Endothelial cell of umbilical vein (primary cell): ENCODE measurements around the gene ZBTB22.

ENCODE experiments used
- EZH2 ChIP-seq: IDR thresholded peaks from 2 replicates; pipeline ENCODE4 v1.6.1; 2012; ENCODE audit warnings: borderline replicate concordance, low read depth, mild to moderate bottlenecking, moderate library complexity, low read length, inconsistent platforms; ENCODE audit not compliant: severe bottlenecking
- GATA2 ChIP-seq: IDR thresholded peaks from 2 replicates; pipeline ENCODE4 v1.7.0; 2011; ENCODE audit warnings: low read depth, mild to moderate bottlenecking, moderate library complexity, mixed read lengths, low read length; ENCODE audit not compliant: insufficient read length, insufficient read depth
- JUN ChIP-seq: IDR thresholded peaks from 2 replicates; pipeline ENCODE4 v1.6.1; 2011; ENCODE audit warnings: borderline replicate concordance, low read depth; ENCODE audit not compliant: insufficient read length, insufficient read depth
- POLR2A ChIP-seq: IDR thresholded peaks from 2 replicates; pipeline ENCODE4 v1.6.1; 2012; ENCODE audit warnings: low read depth, mild to moderate bottlenecking, control low read depth, low read length
- TF ChIP-seq, protein P1 (sequence below), 2 donors: IDR thresholded peaks; 1 replicate in 1 of 2; 2 replicates in 1 of 2; pipeline ENCODE4 v1.5.1; 2011; ENCODE audit warnings: low read length in 2 of 2, mild to moderate bottlenecking in 2 of 2, moderate library complexity in 2 of 2, control low read depth in 1 of 2, inconsistent platforms in 1 of 2, low read depth in 1 of 2; ENCODE audit not compliant: insufficient read depth in 1 of 2; ENCODE audit errors: extremely low read depth in 1 of 2
- TF ChIP-seq, protein P2 (sequence below): IDR thresholded peaks from 2 replicates; pipeline ENCODE4 v1.6.1; 2011; ENCODE audit not compliant: insufficient read depth, insufficient read length

DNA sequence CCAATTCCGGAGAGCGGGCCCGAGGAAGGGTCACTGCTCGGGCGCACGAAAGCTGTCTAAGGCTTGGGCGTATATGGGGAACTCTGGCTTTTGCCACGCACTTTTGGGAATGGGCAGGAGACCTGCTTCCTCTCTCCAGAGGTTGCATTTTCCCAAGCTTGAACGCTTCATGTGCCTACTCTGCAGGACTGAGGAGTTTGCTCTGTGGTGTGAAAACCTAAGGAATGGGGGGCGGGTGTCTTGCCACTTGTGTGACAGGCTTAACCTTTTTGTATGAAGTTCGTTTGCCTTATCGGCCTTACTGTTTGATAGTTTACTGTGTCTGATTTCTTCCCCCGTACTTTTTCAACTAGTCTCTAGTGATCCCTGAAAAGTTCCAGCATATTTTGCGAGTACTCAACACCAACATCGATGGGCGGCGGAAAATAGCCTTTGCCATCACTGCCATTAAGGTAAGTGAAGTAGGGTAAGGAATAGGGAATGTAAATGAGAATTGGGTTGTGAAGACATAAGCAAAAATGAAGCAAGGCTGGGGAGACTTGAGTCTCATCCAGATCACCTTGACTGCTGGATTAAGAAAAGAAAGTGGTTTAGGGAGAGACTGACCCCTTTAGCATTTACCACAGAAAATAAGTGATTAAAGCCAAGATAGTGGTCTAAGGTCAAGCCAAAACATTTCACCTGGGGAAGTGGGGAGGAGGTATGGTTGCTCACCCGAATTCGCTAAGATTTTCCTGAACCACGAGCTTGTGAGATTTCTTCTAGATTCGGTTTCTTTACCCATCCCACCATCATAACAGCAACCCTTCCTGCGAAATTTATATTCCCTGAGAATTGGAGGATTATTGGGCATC is 45.0 kb downstream of the ZBTB22 start:
- TF ChIP-seq, protein P1, sequence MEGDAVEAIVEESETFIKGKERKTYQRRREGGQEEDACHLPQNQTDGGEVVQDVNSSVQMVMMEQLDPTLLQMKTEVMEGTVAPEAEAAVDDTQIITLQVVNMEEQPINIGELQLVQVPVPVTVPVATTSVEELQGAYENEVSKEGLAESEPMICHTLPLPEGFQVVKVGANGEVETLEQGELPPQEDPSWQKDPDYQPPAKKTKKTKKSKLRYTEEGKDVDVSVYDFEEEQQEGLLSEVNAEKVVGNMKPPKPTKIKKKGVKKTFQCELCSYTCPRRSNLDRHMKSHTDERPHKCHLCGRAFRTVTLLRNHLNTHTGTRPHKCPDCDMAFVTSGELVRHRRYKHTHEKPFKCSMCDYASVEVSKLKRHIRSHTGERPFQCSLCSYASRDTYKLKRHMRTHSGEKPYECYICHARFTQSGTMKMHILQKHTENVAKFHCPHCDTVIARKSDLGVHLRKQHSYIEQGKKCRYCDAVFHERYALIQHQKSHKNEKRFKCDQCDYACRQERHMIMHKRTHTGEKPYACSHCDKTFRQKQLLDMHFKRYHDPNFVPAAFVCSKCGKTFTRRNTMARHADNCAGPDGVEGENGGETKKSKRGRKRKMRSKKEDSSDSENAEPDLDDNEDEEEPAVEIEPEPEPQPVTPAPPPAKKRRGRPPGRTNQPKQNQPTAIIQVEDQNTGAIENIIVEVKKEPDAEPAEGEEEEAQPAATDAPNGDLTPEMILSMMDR (IDR thresholded peaks at IDR 0.05; ENCODE audit: extremely low read depth in 1 of 2, insufficient read depth in 1 of 2, low read depth in 1 of 2, low read length in 2 of 2), result no peak
- TF ChIP-seq EZH2, result no peak
- TF ChIP-seq, protein P2, sequence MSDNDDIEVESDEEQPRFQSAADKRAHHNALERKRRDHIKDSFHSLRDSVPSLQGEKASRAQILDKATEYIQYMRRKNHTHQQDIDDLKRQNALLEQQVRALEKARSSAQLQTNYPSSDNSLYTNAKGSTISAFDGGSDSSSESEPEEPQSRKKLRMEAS, result no peak
- TF ChIP-seq POLR2A, result no peak
- no peak for TF ChIP-seq GATA2
- TF ChIP-seq JUN, result no peak
